HepG2 (cell line): ENCODE measurements around the gene PSMC3IP. TPM values are rescaled to one million over a fixed set of nuclear protein-coding genes. Genes with fewer than 3 reads are reported as not detected.

Experiments used
- ADNP ChIP-seq: sonication (generic); formaldehyde crosslinking; IDR thresholded peaks from 2 replicates; pipeline ENCODE4 v1.4.0; 2020; ENCODE audit warnings: missing genetic modification reagents
- AGO2 ChIP-seq: fragments of 200-400 bp; formaldehyde crosslinking; optimal IDR thresholded peaks from 2 replicates; pipeline ENCODE3; 2017; ENCODE audit warnings: mild to moderate bottlenecking, low read depth, low read length, moderate library complexity
- ASH2L ChIP-seq: fragments of 300-600, 200-600 bp; sonication (generic); IDR thresholded peaks from 2 replicates; pipeline ENCODE4 v1.7.0; 2017; ENCODE audit warnings: low read depth, mild to moderate bottlenecking, moderate library complexity, mixed read lengths, low read length; ENCODE audit not compliant: insufficient read length
- GATAD1 ChIP-seq: IDR thresholded peaks from 2 replicates; pipeline ENCODE4 v1.6.1; 2016; ENCODE audit warnings: missing genetic modification reagents, missing compliant biosample characterization
- GPN1 ChIP-seq: sonication (generic); formaldehyde crosslinking; IDR thresholded peaks from 2 replicates; pipeline ENCODE4 v1.5.1; 2020; ENCODE audit warnings: missing genetic modification reagents, borderline replicate concordance
- MED1 ChIP-seq: sonication (generic); formaldehyde crosslinking; IDR thresholded peaks from 2 replicates; pipeline ENCODE4 v1.4.0; 2020; ENCODE audit warnings: missing genetic modification reagents
- NCOA1 ChIP-seq: sonication (generic); formaldehyde crosslinking; IDR thresholded peaks from 2 replicates; pipeline ENCODE4 v1.9.0; 2021; ENCODE audit warnings: missing genetic modification reagents
- NR2F1 ChIP-seq, 2 experiments: fragments of 450-650 bp in 1 of 2; formaldehyde crosslinking in 1 of 2; IDR thresholded peaks; 2 replicates each; pipeline versions ENCODE4 v1.5.0 to v1.6.1; 2016 to 2020; ENCODE audit warnings: mild to moderate bottlenecking in 1 of 2, missing compliant biosample characterization in 1 of 2, missing genetic modification reagents in 1 of 2, moderate library complexity in 1 of 2
- RAD51 ChIP-seq: fragments of 450-650 bp; IDR thresholded peaks from 2 replicates; pipeline ENCODE4 v1.6.1; 2016; ENCODE audit warnings: borderline replicate concordance
- RELA ChIP-seq: sonication (generic); formaldehyde crosslinking; IDR thresholded peaks from 2 replicates; pipeline ENCODE4 v1.4.0; 2020; ENCODE audit warnings: missing genetic modification reagents
- SMARCC2 ChIP-seq: fragments of 450-650 bp; IDR thresholded peaks from 2 replicates; pipeline ENCODE4 v1.6.1; 2017; ENCODE audit warnings: antibody characterized with exemption, mild to moderate bottlenecking
- SNAPC4 ChIP-seq: sonication (generic); formaldehyde crosslinking; IDR thresholded peaks from 2 replicates; pipeline ENCODE4 v1.4.0; 2020; ENCODE audit warnings: mild to moderate bottlenecking, missing genetic modification reagents
- TBX3 ChIP-seq: fragments of 450-650 bp; IDR thresholded peaks from 2 replicates; pipeline ENCODE4 v1.6.1; 2017; ENCODE audit warnings: antibody characterized with exemption, mild to moderate bottlenecking, inconsistent platforms, borderline replicate concordance
- TRIM22 ChIP-seq: fragments of 450-650 bp; IDR thresholded peaks from 2 replicates; pipeline ENCODE4 v1.6.1; 2017
- ZFP37 ChIP-seq: sonication (generic); formaldehyde crosslinking; IDR thresholded peaks from 2 replicates; pipeline ENCODE4 v1.4.0; 2020; ENCODE audit warnings: missing genetic modification reagents, borderline replicate concordance
- ZKSCAN1 ChIP-seq: fragments of 150-350 bp; IDR thresholded peaks from 2 replicates; pipeline ENCODE4 v1.6.1; 2014; ENCODE audit warnings: low read length
- ZKSCAN8 ChIP-seq: IDR thresholded peaks from 2 replicates; pipeline ENCODE4 v1.6.1; 2016; ENCODE audit warnings: borderline replicate concordance, missing genetic modification reagents, missing compliant biosample characterization
- ZNF292 ChIP-seq: sonication (generic); formaldehyde crosslinking; IDR thresholded peaks from 2 replicates; pipeline ENCODE4 v1.8.1; 2022; ENCODE audit warnings: mild to moderate bottlenecking, low read depth, missing genetic modification reagents, borderline replicate concordance
- ZNF382 ChIP-seq: sonication (generic); formaldehyde crosslinking; IDR thresholded peaks from 2 replicates; pipeline ENCODE4 v1.5.0; 2020; ENCODE audit warnings: missing genetic modification reagents, mild to moderate bottlenecking, borderline replicate concordance
- ZNF484 ChIP-seq: sonication (generic); formaldehyde crosslinking; IDR thresholded peaks from 2 replicates; pipeline ENCODE4 v1.5.1; 2020; ENCODE audit warnings: mild to moderate bottlenecking, low read depth, missing genetic modification reagents, borderline replicate concordance
- ZNF710 ChIP-seq: sonication (generic); formaldehyde crosslinking; IDR thresholded peaks from 2 replicates; pipeline ENCODE4 v1.5.0; 2020; ENCODE audit warnings: mild to moderate bottlenecking, missing genetic modification reagents, borderline replicate concordance
- ZNF879 ChIP-seq: sonication (generic); formaldehyde crosslinking; IDR thresholded peaks from 2 replicates; pipeline ENCODE4 v1.8.1; 2023; ENCODE audit warnings: missing genetic modification reagents
- ZSCAN20 ChIP-seq: sonication (generic); formaldehyde crosslinking; IDR thresholded peaks from 2 replicates; pipeline ENCODE4 v1.4.0; 2020; ENCODE audit warnings: missing genetic modification reagents, mild to moderate bottlenecking, borderline replicate concordance
- ZSCAN22 ChIP-seq: sonication (generic); formaldehyde crosslinking; IDR thresholded peaks from 2 replicates; pipeline ENCODE4 v1.4.0; 2020; ENCODE audit warnings: mild to moderate bottlenecking, missing genetic modification reagents
- ZSCAN30 ChIP-seq: sonication (generic); formaldehyde crosslinking; IDR thresholded peaks from 2 replicates; pipeline ENCODE4 v1.5.0; 2020; ENCODE audit warnings: mild to moderate bottlenecking, missing genetic modification reagents
- polyA plus RNA-seq, 8 experiments: library from polyadenylated mRNA; depleted of rRNA in 3 of 8; stranded (reverse) in 7 of 8; unstranded in 1 of 8; fragments of >200 nt; fragmentation: Illumina TruSeq in 4 of 8; extraction: Trizol in 4 of 8; gene quantifications; 2 replicates each; pipeline versions ENCODE4 v1.2.1 to v1.2.3, GENCODE V29; 2011 to 2016; ENCODE audit warnings: low read depth in 4 of 8, missing spikeins in 1 of 8, mixed read lengths in 1 of 8; ENCODE audit not compliant: insufficient read depth in 1 of 8
- total RNA-seq, 5 experiments: library from RNA; depleted of rRNA; stranded (reverse); fragments of >200 nt; fragmentation: Illumina TruSeq; extraction: Trizol; gene quantifications; 2 replicates each; pipeline ENCODE4 v1.2.3, GENCODE V29; 2016; ENCODE audit warnings: low read depth in 1 of 5

Gene PSMC3IP
- total and polyA plus RNA-seq, 2 of the 13 experiments (the other 11 are each of a cell fraction or from before 2014, with no cell fraction given), result 6.5 to 22.4 TPM

GRCh38 chr17:42577140-42577531, 393 bp downstream of the PSMC3IP start (continued):
- TF ChIP-seq ZNF710, result no peak
- no peak for TF ChIP-seq MED1 (CRISPR knock-in tag)
- TF ChIP-seq ZNF382 (CRISPR knock-in tag), result no peak
- TF ChIP-seq ZFP37 (CRISPR knock-in tag), result peak; percentile 35; the same call in 1 of the 2 replicates
- peak; percentile 46; the same call in 1 of the 2 replicates for TF ChIP-seq ZNF879 (CRISPR knock-in tag)
- no peak for TF ChIP-seq SMARCC2
- TF ChIP-seq GATAD1 (CRISPR knock-in tag), result no peak
- no peak for TF ChIP-seq ZSCAN22 (CRISPR knock-in tag)
- no peak for TF ChIP-seq RAD51
- no peak for TF ChIP-seq TBX3
- no peak for TF ChIP-seq ZNF292
- TF ChIP-seq GPN1 (CRISPR knock-in tag), result no peak
- TF ChIP-seq ZNF484 (CRISPR knock-in tag), result no peak
- TF ChIP-seq AGO2, result no peak
- TF ChIP-seq ASH2L, result no peak
- TF ChIP-seq RELA (CRISPR knock-in tag), result no peak
- TF ChIP-seq SNAPC4 (CRISPR knock-in tag), result no peak
- TF ChIP-seq ZKSCAN1, result no peak
- TF ChIP-seq ZSCAN30 (CRISPR knock-in tag), result no peak
- no peak for TF ChIP-seq ADNP (CRISPR knock-in tag)
- TF ChIP-seq TRIM22, result no peak
- no peak for TF ChIP-seq ZKSCAN8 (CRISPR knock-in tag)
- TF ChIP-seq NR2F1 (CRISPR knock-in tag; IDR thresholded peaks at IDR 0.05), result no peak
- TF ChIP-seq ZSCAN20, result no peak
- TF ChIP-seq NCOA1, result no peak; the same call in 1 of the 2 replicates
